HEK293 (cell line): ENCODE measurements around the gene PMEL.

Experiments used
- CTCF ChIA-PET: fragments of 350-600 bp; formaldehyde crosslinking; extraction: SDS; loops from one replicate; lab custom pipeline; 2021; ENCODE audit warnings: antibody characterized with exemption; lab: Yijun Ruan, JAX
- POLR2A ChIA-PET: fragments of 300-600 bp; formaldehyde crosslinking; extraction: SDS; loops from one replicate; lab custom pipeline; 2020; ENCODE audit warnings: antibody characterized with exemption, inconsistent platforms; lab: Yijun Ruan, JAX
- H3K27ac ChIP-seq: fragments of 200-500 bp; sonication (Bioruptor generic); 2 replicates; pipeline ENCODE4 v1.5.1; 2014; ENCODE audit warnings: low read depth, low read length, control low read depth, inconsistent platforms; ENCODE audit errors: extremely low read depth
- H3K36me3 ChIP-seq, 2 experiments: fragments of 200-500 bp in 1 of 2; sonication (Bioruptor generic) in 1 of 2; 1 replicate in 1 of 2; 2 replicates in 1 of 2; pipeline ENCODE4 v1.5.1; 2014 to 2017; ENCODE audit warnings: inconsistent platforms in 2 of 2, low read length in 2 of 2; ENCODE audit not compliant: control insufficient read depth in 2 of 2, insufficient read depth in 1 of 2
- H3K4me1 ChIP-seq: fragments of 200-500 bp; sonication (Bioruptor generic); 2 replicates; pipeline ENCODE4 v1.5.1; 2014; ENCODE audit warnings: mild to moderate bottlenecking, low read length, inconsistent platforms; ENCODE audit not compliant: control insufficient read depth, insufficient read depth
- H3K4me3 ChIP-seq: 2 replicates; pipeline ENCODE4 v1.5.1; 2011; ENCODE audit warnings: low read depth, mild to moderate bottlenecking, control low read depth, low read length, moderate library complexity
- H3K9me3 ChIP-seq: fragments of 200-500 bp; sonication (Bioruptor generic); 2 replicates; pipeline ENCODE4 v1.5.1; 2014; ENCODE audit warnings: low read depth, low read length, inconsistent platforms; ENCODE audit not compliant: control insufficient read depth, insufficient read depth
- FEZF1 ChIP-seq: fragments of 450-650 bp; formaldehyde crosslinking; IDR thresholded peaks from 2 replicates; pipeline ENCODE4 v1.5.1; 2016; ENCODE audit warnings: missing biosample characterization, missing genetic modification characterization
- KLF8 ChIP-seq: fragments of 450-650 bp; formaldehyde crosslinking; IDR thresholded peaks from 2 replicates; pipeline ENCODE4 v1.5.1; 2016; ENCODE audit warnings: missing biosample characterization, missing genetic modification characterization
- ZBTB17 ChIP-seq: fragments of 450-650 bp; formaldehyde crosslinking; IDR thresholded peaks from 2 replicates; pipeline ENCODE4 v1.5.1; 2016; ENCODE audit warnings: missing biosample characterization, missing genetic modification characterization
- ZNF10 ChIP-seq: fragments of 450-650 bp; formaldehyde crosslinking; IDR thresholded peaks from 2 replicates; pipeline ENCODE4 v1.5.1; 2017; ENCODE audit warnings: missing biosample characterization, missing genetic modification characterization
- ZNF19 ChIP-seq: fragments of 450-650 bp; formaldehyde crosslinking; IDR thresholded peaks from 2 replicates; pipeline ENCODE4; 2016; ENCODE audit warnings: missing biosample characterization, missing genetic modification characterization, low read depth
- ZNF211 ChIP-seq: fragments of 450-650 bp; formaldehyde crosslinking; IDR thresholded peaks from 2 replicates; pipeline ENCODE4 v1.5.1; 2016; ENCODE audit warnings: low read depth, missing biosample characterization, missing genetic modification characterization
- ZNF350 ChIP-seq: fragments of 450-650 bp; formaldehyde crosslinking; IDR thresholded peaks from 2 replicates; pipeline ENCODE4 v1.5.0; 2017; ENCODE audit warnings: missing biosample characterization, mild to moderate bottlenecking, missing genetic modification characterization
- ZNF560 ChIP-seq: fragments of 450-650 bp; formaldehyde crosslinking; IDR thresholded peaks from 2 replicates; pipeline ENCODE4 v1.5.1; 2017; ENCODE audit warnings: missing biosample characterization, missing genetic modification characterization, borderline replicate concordance
- ZNF585B ChIP-seq: fragments of 450-650 bp; formaldehyde crosslinking; IDR thresholded peaks from 2 replicates; pipeline ENCODE4 v1.5.1; 2016; ENCODE audit warnings: missing biosample characterization, missing genetic modification characterization
- ZNF610 ChIP-seq: fragments of 450-650 bp; formaldehyde crosslinking; IDR thresholded peaks from 2 replicates; pipeline ENCODE4 v1.5.1; 2016; ENCODE audit warnings: missing biosample characterization, missing genetic modification characterization, borderline replicate concordance
- ZNF621 ChIP-seq: fragments of 450-650 bp; formaldehyde crosslinking; IDR thresholded peaks from 2 replicates; pipeline ENCODE4 v1.5.1; 2017; ENCODE audit warnings: missing biosample characterization, missing genetic modification characterization
- ZNF645 ChIP-seq: fragments of 450-650 bp; formaldehyde crosslinking; IDR thresholded peaks from 2 replicates; pipeline ENCODE4; 2016; ENCODE audit warnings: missing biosample characterization, missing genetic modification characterization
- ZNF707 ChIP-seq: fragments of 450-650 bp; formaldehyde crosslinking; IDR thresholded peaks from 2 replicates; pipeline ENCODE4 v1.5.1; 2016; ENCODE audit warnings: missing biosample characterization, missing genetic modification characterization
- ZSCAN16 ChIP-seq: fragments of 450-650 bp; formaldehyde crosslinking; IDR thresholded peaks from 2 replicates; pipeline ENCODE4 v1.5.1; 2016; ENCODE audit warnings: missing biosample characterization, missing genetic modification characterization
- TF ChIP-seq, protein P1 (sequence below): fragments of 450-650 bp; formaldehyde crosslinking; IDR thresholded peaks from 2 replicates; pipeline ENCODE4 v1.5.1; 2016; ENCODE audit warnings: missing biosample characterization, missing genetic modification characterization
- TF ChIP-seq, protein P2 (sequence below): fragments of 450-650 bp; formaldehyde crosslinking; IDR thresholded peaks from 2 replicates; pipeline ENCODE4 v1.5.1; 2016; ENCODE audit warnings: missing biosample characterization, missing genetic modification characterization
- TF ChIP-seq, protein P3 (sequence below): fragments of 450-650 bp; formaldehyde crosslinking; IDR thresholded peaks from 2 replicates; pipeline ENCODE4 v1.5.1; 2017; ENCODE audit warnings: missing biosample characterization, missing genetic modification characterization

PMEL gene

DNA sequence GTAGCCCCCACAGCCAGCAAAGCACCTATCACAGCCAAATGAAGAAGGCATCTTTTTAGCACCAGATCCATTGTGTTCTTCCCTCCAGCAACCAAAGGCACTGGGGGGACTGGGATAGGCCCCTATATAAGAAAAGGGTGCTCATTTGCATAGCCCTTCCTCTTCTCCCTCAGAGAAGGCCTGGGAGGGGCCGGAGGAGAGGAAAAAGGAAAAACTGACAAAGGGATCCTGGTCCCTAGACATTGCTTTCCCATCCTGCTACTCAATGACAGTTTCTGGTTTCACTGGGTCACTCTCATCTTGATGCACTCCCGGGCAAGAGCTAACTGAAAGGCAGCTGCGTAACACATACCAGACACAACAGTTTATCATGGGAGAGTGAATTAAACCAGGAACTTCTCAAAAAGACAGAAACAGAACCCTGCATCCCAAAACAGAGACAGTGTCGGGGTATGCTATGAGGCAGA lies at the start of gene PMEL (continued):
- TF ChIP-seq ZBTB17 (tag by site-specific recombination) (peak; percentile 44; the same call in 1 of the 2 replicates), ZNF610 (no peak), ZNF707 (tag by site-specific recombination) (no peak), ZNF211 (tag by site-specific recombination) (no peak), FEZF1 (no peak)
- TF ChIP-seq, protein P1, sequence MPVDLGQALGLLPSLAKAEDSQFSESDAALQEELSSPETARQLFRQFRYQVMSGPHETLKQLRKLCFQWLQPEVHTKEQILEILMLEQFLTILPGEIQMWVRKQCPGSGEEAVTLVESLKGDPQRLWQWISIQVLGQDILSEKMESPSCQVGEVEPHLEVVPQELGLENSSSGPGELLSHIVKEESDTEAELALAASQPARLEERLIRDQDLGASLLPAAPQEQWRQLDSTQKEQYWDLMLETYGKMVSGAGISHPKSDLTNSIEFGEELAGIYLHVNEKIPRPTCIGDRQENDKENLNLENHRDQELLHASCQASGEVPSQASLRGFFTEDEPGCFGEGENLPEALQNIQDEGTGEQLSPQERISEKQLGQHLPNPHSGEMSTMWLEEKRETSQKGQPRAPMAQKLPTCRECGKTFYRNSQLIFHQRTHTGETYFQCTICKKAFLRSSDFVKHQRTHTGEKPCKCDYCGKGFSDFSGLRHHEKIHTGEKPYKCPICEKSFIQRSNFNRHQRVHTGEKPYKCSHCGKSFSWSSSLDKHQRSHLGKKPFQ (tag by site-specific recombination): peak; percentile 46

- ChIA-PET POLR2A (interaction anchor here (0.7 to 1.7 kb wide), 3 partner anchors 17 to 87 kb away, joined by 3 to 7 read pairs (median 7); partner anchors contain the start of genes RAB5B and SUOX), CTCF (interaction anchor here (0.7 to 3.6 kb wide), 5 partner anchors 13 to 174 kb away, joined by 3 to 15 read pairs (median 4); partner anchors contain the start of gene SUOX)
- H3K27ac ChIP-seq: no peak overlapping the region
- TF ChIP-seq ZNF350 (no peak), ZBTB17 (tag by site-specific recombination) (0 out of 2 replicates have a peak, but pooled peaks have one; percentile 21)
- H3K4me1 ChIP-seq: no peaks in the 10 kb centered on the region
- H3K4me3 ChIP-seq: no peak overlapping the region
- no peaks in the 10 kb centered on the region for H3K9me3 ChIP-seq
- peaks cover 0 to 5% of the 10 kb centered on the region in 2 experiments; a peak in 1 of 3 replicates for H3K36me3 ChIP-seq
These were observed 48.4 kb upstream of the PMEL start for GRCh38 chr12:56014205-56014604.

GRCh38 chr12:56013482-56013881 lies 47.6 kb upstream of the PMEL start:
- TF ChIP-seq ZNF560 (tag by site-specific recombination) (no peak), ZNF707 (tag by site-specific recombination) (no peak), KLF8 (no peak), ZNF585B (no peak), ZNF645 (no peak), ZNF10 (tag by site-specific recombination) (no peak), ZNF19 (tag by site-specific recombination) (no peak), ZNF621 (tag by site-specific recombination) (no peak), ZSCAN16 (no peak)
- TF ChIP-seq, protein P1 (tag by site-specific recombination): no peak
- TF ChIP-seq, protein P2, sequence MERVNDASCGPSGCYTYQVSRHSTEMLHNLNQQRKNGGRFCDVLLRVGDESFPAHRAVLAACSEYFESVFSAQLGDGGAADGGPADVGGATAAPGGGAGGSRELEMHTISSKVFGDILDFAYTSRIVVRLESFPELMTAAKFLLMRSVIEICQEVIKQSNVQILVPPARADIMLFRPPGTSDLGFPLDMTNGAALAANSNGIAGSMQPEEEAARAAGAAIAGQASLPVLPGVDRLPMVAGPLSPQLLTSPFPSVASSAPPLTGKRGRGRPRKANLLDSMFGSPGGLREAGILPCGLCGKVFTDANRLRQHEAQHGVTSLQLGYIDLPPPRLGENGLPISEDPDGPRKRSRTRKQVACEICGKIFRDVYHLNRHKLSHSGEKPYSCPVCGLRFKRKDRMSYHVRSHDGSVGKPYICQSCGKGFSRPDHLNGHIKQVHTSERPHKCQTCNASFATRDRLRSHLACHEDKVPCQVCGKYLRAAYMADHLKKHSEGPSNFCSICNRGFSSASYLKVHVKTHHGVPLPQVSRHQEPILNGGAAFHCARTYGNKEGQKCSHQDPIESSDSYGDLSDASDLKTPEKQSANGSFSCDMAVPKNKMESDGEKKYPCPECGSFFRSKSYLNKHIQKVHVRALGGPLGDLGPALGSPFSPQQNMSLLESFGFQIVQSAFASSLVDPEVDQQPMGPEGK: no peak
- TF ChIP-seq, protein P3, sequence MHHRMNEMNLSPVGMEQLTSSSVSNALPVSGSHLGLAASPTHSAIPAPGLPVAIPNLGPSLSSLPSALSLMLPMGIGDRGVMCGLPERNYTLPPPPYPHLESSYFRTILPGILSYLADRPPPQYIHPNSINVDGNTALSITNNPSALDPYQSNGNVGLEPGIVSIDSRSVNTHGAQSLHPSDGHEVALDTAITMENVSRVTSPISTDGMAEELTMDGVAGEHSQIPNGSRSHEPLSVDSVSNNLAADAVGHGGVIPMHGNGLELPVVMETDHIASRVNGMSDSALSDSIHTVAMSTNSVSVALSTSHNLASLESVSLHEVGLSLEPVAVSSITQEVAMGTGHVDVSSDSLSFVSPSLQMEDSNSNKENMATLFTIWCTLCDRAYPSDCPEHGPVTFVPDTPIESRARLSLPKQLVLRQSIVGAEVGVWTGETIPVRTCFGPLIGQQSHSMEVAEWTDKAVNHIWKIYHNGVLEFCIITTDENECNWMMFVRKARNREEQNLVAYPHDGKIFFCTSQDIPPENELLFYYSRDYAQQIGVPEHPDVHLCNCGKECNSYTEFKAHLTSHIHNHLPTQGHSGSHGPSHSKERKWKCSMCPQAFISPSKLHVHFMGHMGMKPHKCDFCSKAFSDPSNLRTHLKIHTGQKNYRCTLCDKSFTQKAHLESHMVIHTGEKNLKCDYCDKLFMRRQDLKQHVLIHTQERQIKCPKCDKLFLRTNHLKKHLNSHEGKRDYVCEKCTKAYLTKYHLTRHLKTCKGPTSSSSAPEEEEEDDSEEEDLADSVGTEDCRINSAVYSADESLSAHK (tag by site-specific recombination): no peak
- H3K27ac ChIP-seq: no peak overlapping the region
- H3K4me3 ChIP-seq: no peak overlapping the region
- H3K36me3 ChIP-seq: peaks cover 0 to 5% of the 10 kb centered on the region in 2 experiments; a peak in 1 of 3 replicates
- no peaks in the 10 kb centered on the region for H3K9me3 ChIP-seq
- CTCF ChIA-PET: interaction anchor here (0.6 to 3.6 kb wide), 5 partner anchors 12 to 175 kb away, joined by 3 to 15 read pairs (median 4); partner anchors contain the start of gene SUOX
- POLR2A ChIA-PET: interaction anchor here (0.6 to 1.7 kb wide), 4 partner anchors 17 to 184 kb away, joined by 3 to 7 read pairs (median 5); partner anchors contain the start of genes DNAJC14, RAB5B and SUOX
- H3K4me1 ChIP-seq: no peaks in the 10 kb centered on the region
